HepG2 (cell line): ENCODE results near the gene SCML1. TPM values are rescaled to one million over a fixed set of nuclear protein-coding genes. Genes with fewer than 3 reads are reported as not detected.

Experiments
- ATAC-seq: fragments of 200-7000 bp; cut with Tn5 transposase; 3 replicates; pipeline ENCODE4 v1.9.1; 2020; ENCODE audit warnings: mild to moderate bottlenecking, moderate library complexity
- BruUV-seq: library from RNA; stranded (reverse); fragments of 400-500 nt; replicated peaks from 2 replicates; lab custom pipeline; 2021; lab: Mats Ljungman, UMichigan
- CTCF ChIA-PET: fragments of 300-600 bp; formaldehyde crosslinking; extraction: SDS; loops from one replicate; lab custom pipeline; 2021; ENCODE audit warnings: low total read pairs, inconsistent platforms, low intra/inter-chr PET ratio; lab: Yijun Ruan, JAX
- POLR2A ChIA-PET: fragments of 350-600 bp; sonication (Branson Sonifier 250); formaldehyde crosslinking; loops from one replicate; lab custom pipeline; 2020; ENCODE audit warnings: antibody characterized with exemption, inconsistent platforms; lab: Yijun Ruan, JAX
- DNase-seq: peaks from one replicate; pipeline ENCODE4 v3.0.0-alpha.2; 2015; ENCODE audit warnings: low spot score
- FAIRE-seq: peaks from 3 replicates; lab custom pipeline; 2011; peaks lifted over from hg19 to GRCh38; lab: Jason Lieb, UNC
- H2AFZ ChIP-seq: one replicate; pipeline ENCODE4 v1.6.1; 2011; ENCODE audit warnings: low read length, inconsistent platforms
- H3K27ac ChIP-seq: fragments of 300-600 bp; 3 replicates; pipeline ENCODE4 v1.8.0; 2011; ENCODE audit warnings: mixed run types, mild to moderate bottlenecking, mixed read lengths, low read length, inconsistent platforms; ENCODE audit not compliant: insufficient read depth; ENCODE audit errors: extremely low read length
- H3K27me3 ChIP-seq, 2 experiments: fragments of 200-600 bp in 1 of 2; 2 replicates in 1 of 2; 3 replicates in 1 of 2; pipeline versions ENCODE4 v1.6.0 to v1.8.0; 2011; ENCODE audit warnings: low read length in 2 of 2, mild to moderate bottlenecking in 2 of 2, moderate library complexity in 2 of 2, inconsistent platforms in 1 of 2; ENCODE audit not compliant: insufficient read depth in 2 of 2, control insufficient read depth in 1 of 2
- H3K36me3 ChIP-seq, 2 experiments: fragments of 200-600 bp in 1 of 2; replicated peaks in 1 of 2; 2 replicates in 1 of 2; 3 replicates in 1 of 2; pipeline versions ENCODE4 v1.5.1 to v1.8.0; 2011; ENCODE audit warnings: low read length in 2 of 2, inconsistent platforms in 1 of 2; ENCODE audit not compliant: insufficient read depth in 2 of 2, control insufficient read depth in 1 of 2
- H3K4me1 ChIP-seq: 2 replicates; pipeline ENCODE4 v1.5.1; 2012; ENCODE audit warnings: low read length, inconsistent platforms; ENCODE audit not compliant: insufficient read depth
- H3K4me2 ChIP-seq: 2 replicates; pipeline ENCODE4 v1.6.0; 2011; ENCODE audit warnings: low read depth, low read length, inconsistent platforms
- H3K4me3 ChIP-seq, 3 experiments: fragments of 200-600 bp in 1 of 3; sonication (generic), shearing (Covaris generic) in 1 of 3; replicated peaks in 1 of 3; 2 replicates each; pipeline ENCODE4 v1.5.1; 2011 to 2016; ENCODE audit warnings: low read length in 3 of 3, inconsistent platforms in 2 of 3, low read depth in 2 of 3, mild to moderate bottlenecking in 2 of 3, control low read depth in 1 of 3, mixed read lengths in 1 of 3; ENCODE audit not compliant: insufficient read depth in 1 of 3
- H3K79me2 ChIP-seq: one replicate; pipeline ENCODE4 v1.6.1; 2011; ENCODE audit warnings: low read length, inconsistent platforms; ENCODE audit not compliant: insufficient read depth
- H3K9ac ChIP-seq: 2 replicates; pipeline ENCODE4 v1.6.0; 2011; ENCODE audit warnings: mild to moderate bottlenecking, low read depth, low read length, inconsistent platforms; ENCODE audit not compliant: insufficient read depth
- H3K9me3 ChIP-seq: 2 replicates; pipeline ENCODE4 v1.5.1; 2012; ENCODE audit warnings: mild to moderate bottlenecking, low read length
- H4K20me1 ChIP-seq: 2 replicates; pipeline ENCODE4 v1.6.0; 2011; ENCODE audit warnings: inconsistent platforms, mild to moderate bottlenecking, low read length, moderate library complexity; ENCODE audit not compliant: insufficient read depth
- CAMTA2 ChIP-seq: sonication (generic); formaldehyde crosslinking; IDR thresholded peaks from 2 replicates; pipeline ENCODE4 v1.4.0; 2020; ENCODE audit warnings: mild to moderate bottlenecking, missing genetic modification reagents, borderline replicate concordance
- CBX2 ChIP-seq, 2 experiments: fragments of 200-600 bp in 1 of 2; sonication (generic); formaldehyde crosslinking in 1 of 2; IDR thresholded peaks; 2 replicates each; pipeline versions ENCODE4 v1.7.0 to v1.8.1; 2018 to 2022; ENCODE audit warnings: low read depth in 2 of 2, low read length in 1 of 2, mild to moderate bottlenecking in 1 of 2, missing genetic modification reagents in 1 of 2
- DNMT1 ChIP-seq: sonication (generic); formaldehyde crosslinking; IDR thresholded peaks from 2 replicates; pipeline ENCODE4 v1.5.1; 2020; ENCODE audit warnings: mild to moderate bottlenecking, missing genetic modification reagents
- GATAD1 ChIP-seq: IDR thresholded peaks from 2 replicates; pipeline ENCODE4 v1.6.1; 2016; ENCODE audit warnings: missing genetic modification reagents, missing compliant biosample characterization
- HNRNPLL ChIP-seq: fragments of 200-400 bp; formaldehyde crosslinking; IDR thresholded peaks from 2 replicates; pipeline ENCODE4 v1.6.1; 2017; ENCODE audit warnings: mild to moderate bottlenecking, low read depth, low read length; ENCODE audit not compliant: poor library complexity, severe bottlenecking
- JUND ChIP-seq: sonication (generic); formaldehyde crosslinking; IDR thresholded peaks from 2 replicates; pipeline ENCODE4 v1.8.0; 2022; ENCODE audit warnings: mild to moderate bottlenecking, missing genetic modification reagents
- KDM1A ChIP-seq: IDR thresholded peaks from 2 replicates; pipeline ENCODE4 v1.6.1; 2016; ENCODE audit warnings: missing compliant biosample characterization
- MBD4 ChIP-seq: IDR thresholded peaks from 2 replicates; pipeline ENCODE4 v1.6.1; 2012; ENCODE audit warnings: low read length, inconsistent platforms, borderline replicate concordance
- NFAT5 ChIP-seq: sonication (generic); formaldehyde crosslinking; IDR thresholded peaks from 2 replicates; pipeline ENCODE4 v1.4.0; 2020; ENCODE audit warnings: missing genetic modification reagents
- NFKB2 ChIP-seq: sonication (generic); formaldehyde crosslinking; IDR thresholded peaks from 2 replicates; pipeline ENCODE4 v1.4.0; 2020; ENCODE audit warnings: missing genetic modification reagents, borderline replicate concordance
- PAWR ChIP-seq: sonication (generic); formaldehyde crosslinking; IDR thresholded peaks from 2 replicates; pipeline ENCODE4 v1.4.0; 2020; ENCODE audit warnings: missing genetic modification reagents, mild to moderate bottlenecking, borderline replicate concordance
- ZBTB1 ChIP-seq: sonication (generic); formaldehyde crosslinking; IDR thresholded peaks from 2 replicates; pipeline ENCODE4 v1.4.0; 2020; ENCODE audit warnings: missing genetic modification reagents, borderline replicate concordance
- ZEB1 ChIP-seq: IDR thresholded peaks from 2 replicates; pipeline ENCODE4 v1.6.1; 2012; ENCODE audit warnings: mild to moderate bottlenecking, low read depth, inconsistent platforms; ENCODE audit not compliant: insufficient replicate concordance
- ZIK1 ChIP-seq: sonication (generic); formaldehyde crosslinking; IDR thresholded peaks from 2 replicates; pipeline ENCODE4 v1.5.0; 2020; ENCODE audit warnings: mild to moderate bottlenecking, low read depth, missing genetic modification reagents, borderline replicate concordance
- ZNF44 ChIP-seq: sonication (generic); formaldehyde crosslinking; IDR thresholded peaks from 2 replicates; pipeline ENCODE4 v1.5.1; 2020; ENCODE audit warnings: mild to moderate bottlenecking, missing genetic modification reagents
- ZNF549 ChIP-seq: sonication (generic); formaldehyde crosslinking; IDR thresholded peaks from 2 replicates; pipeline ENCODE4 v1.5.0; 2020; ENCODE audit warnings: missing genetic modification reagents
- ZNF572 ChIP-seq: sonication (generic); formaldehyde crosslinking; IDR thresholded peaks from 2 replicates; pipeline ENCODE4 v1.5.1; 2020; ENCODE audit warnings: mild to moderate bottlenecking, missing genetic modification reagents
- ZNF766 ChIP-seq: sonication (generic); formaldehyde crosslinking; IDR thresholded peaks from 2 replicates; pipeline ENCODE4 v1.5.0; 2020; ENCODE audit warnings: missing genetic modification reagents, borderline replicate concordance
- ZSCAN21 ChIP-seq: sonication (generic); formaldehyde crosslinking; IDR thresholded peaks from 2 replicates; pipeline ENCODE4 v1.8.0; 2022; ENCODE audit warnings: mild to moderate bottlenecking, missing genetic modification reagents, moderate library complexity, borderline replicate concordance
- WGBS: methylation state at CpG from one replicate; pipeline ENCODE4 v1.1.6; 2017; ENCODE audit warnings: low lambda C conversion rate; 5-methylcytosine and 5-hydroxymethylcytosine counted together
- in situ Hi-C: cut with HindIII; loops from 2 replicates; pipeline ENCODE4 v1.10.0; 2017; ENCODE audit warnings: low pct_unique_long_range_greater_than_20kb; ENCODE audit not compliant: extremely low pct_ligation_motif_present
- intact Hi-C: fragments of 100-400 bp; cut with micrococcal nuclease; formaldehyde crosslinking; loops from one replicate; pipeline ENCODE4 v1.10.0; 2022; ENCODE audit not compliant: unreplicated experiment
- polyA plus RNA-seq, 8 experiments: library from polyadenylated mRNA; depleted of rRNA in 3 of 8; stranded (reverse) in 7 of 8; unstranded in 1 of 8; fragments of >200 nt; fragmentation: Illumina TruSeq in 4 of 8; extraction: Trizol in 4 of 8; gene quantifications; 2 replicates each; pipeline versions ENCODE4 v1.2.1 to v1.2.3, GENCODE V29; 2011 to 2016; ENCODE audit warnings: low read depth in 4 of 8, missing spikeins in 1 of 8, mixed read lengths in 1 of 8; ENCODE audit not compliant: insufficient read depth in 1 of 8
- total RNA-seq, 5 experiments: library from RNA; depleted of rRNA; stranded (reverse); fragments of >200 nt; fragmentation: Illumina TruSeq; extraction: Trizol; gene quantifications; 2 replicates each; pipeline ENCODE4 v1.2.3, GENCODE V29; 2016; ENCODE audit warnings: low read depth in 1 of 5

The SCML1 gene
- total and polyA plus RNA-seq, 2 of the 13 experiments (the other 11 are each of a cell fraction or from before 2014, with no cell fraction given): 24.2 to 129 TPM

- no peak for TF ChIP-seq ZNF549 (CRISPR knock-in tag)
- peak; percentile 56 for TF ChIP-seq HNRNPLL
- TF ChIP-seq GATAD1 (CRISPR knock-in tag): no peak
- TF ChIP-seq DNMT1 (CRISPR knock-in tag): no peak
- TF ChIP-seq ZEB1: no peak
- TF ChIP-seq ZIK1 (CRISPR knock-in tag): no peak
- no peak for TF ChIP-seq CBX2 (IDR thresholded peaks at IDR 0.05; ENCODE audit: low read depth, low read length)
- no peak for TF ChIP-seq CBX2 (CRISPR knock-in tag; IDR thresholded peaks at IDR 0.05; ENCODE audit: low read depth)
- no peak for TF ChIP-seq CAMTA2 (CRISPR knock-in tag)
Measured at GRCh38 chrX:17736856-17737709, at the start of gene SCML1 (continued).

GRCh38 chrX:17687648-17688047 lies 49.6 kb upstream of the SCML1 start:
- H3K9me3 ChIP-seq: no peaks in the 10 kb centered on the region
- CTCF ChIA-PET: no interaction called here
- H4K20me1 ChIP-seq: no peaks in the 10 kb centered on the region
- intact Hi-C loops: no loop called here
- DNase-seq: no peak
- in situ Hi-C loops: loop anchor here (5.0 to 25.0 kb wide), 2 partner anchors 150 to 450 kb away; no protein-coding TSS in a partner anchor
- H3K4me1 ChIP-seq: no peaks in the 10 kb centered on the region
- BruUV-seq: no TSS peak
- H2AFZ ChIP-seq: no peak overlapping the region
- H3K9ac ChIP-seq: no peak overlapping the region
- ATAC-seq: no peak
- no peak overlapping the region for H3K4me3 ChIP-seq
- no peak overlapping the region for H3K4me2 ChIP-seq
- no peaks in the 10 kb centered on the region for H3K27me3 ChIP-seq
- POLR2A ChIA-PET: no interaction called here
- no peaks in the 10 kb centered on the region for H3K79me2 ChIP-seq
- FAIRE-seq: no peak
- no peak overlapping the region for H3K27ac ChIP-seq
- 60% methylated on average over 1 of the region's 14 CpGs for WGBS
- no peaks in the 10 kb centered on the region for H3K36me3 ChIP-seq
- TF ChIP-seq MBD4 (no peak), NFKB2 (CRISPR knock-in tag) (no peak), ZSCAN21 (CRISPR knock-in tag) (no peak), ZNF44 (CRISPR knock-in tag) (no peak), PAWR (CRISPR knock-in tag) (no peak), ZNF572 (CRISPR knock-in tag) (no peak), ZBTB1 (CRISPR knock-in tag) (no peak), NFAT5 (CRISPR knock-in tag) (no peak), JUND (CRISPR knock-in tag) (no peak), KDM1A (no peak), ZNF766 (CRISPR knock-in tag) (no peak)
